Measurements from ENCODE around the gene PLEKHB1.
"Not testable (repeated sequence)": the region's sequence is repeated elsewhere in the genome, so short reads cannot be mapped to it uniquely, and the experiment has no call there.

The PLEKHB1 gene

DNA sequence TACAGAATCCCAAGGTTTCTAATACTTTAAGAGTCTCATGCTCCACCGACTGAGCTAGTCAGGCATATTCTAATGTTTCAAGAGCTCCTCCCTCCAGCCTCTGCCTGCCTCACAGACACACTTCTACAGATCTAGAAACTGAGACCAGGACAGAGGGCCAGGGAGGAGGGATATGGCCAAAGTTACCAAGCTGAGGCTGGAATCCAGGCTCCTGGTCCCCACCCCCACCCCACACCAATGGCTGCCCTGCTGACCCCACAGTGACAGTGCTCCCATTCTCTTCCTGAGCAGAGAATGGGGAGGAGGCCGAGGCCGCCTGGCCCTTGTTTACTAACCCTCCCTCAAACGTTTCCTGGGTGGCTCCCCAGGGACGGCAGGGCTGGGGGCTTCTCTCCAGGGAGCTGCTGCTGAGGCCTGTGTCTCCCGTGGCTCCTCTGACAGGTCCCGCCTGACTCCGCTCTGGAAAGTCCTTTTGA lies 2.2 kb downstream of the PLEKHB1 start:
- DNase-seq (ENCODE audit: low read depth): no peak

DNA sequence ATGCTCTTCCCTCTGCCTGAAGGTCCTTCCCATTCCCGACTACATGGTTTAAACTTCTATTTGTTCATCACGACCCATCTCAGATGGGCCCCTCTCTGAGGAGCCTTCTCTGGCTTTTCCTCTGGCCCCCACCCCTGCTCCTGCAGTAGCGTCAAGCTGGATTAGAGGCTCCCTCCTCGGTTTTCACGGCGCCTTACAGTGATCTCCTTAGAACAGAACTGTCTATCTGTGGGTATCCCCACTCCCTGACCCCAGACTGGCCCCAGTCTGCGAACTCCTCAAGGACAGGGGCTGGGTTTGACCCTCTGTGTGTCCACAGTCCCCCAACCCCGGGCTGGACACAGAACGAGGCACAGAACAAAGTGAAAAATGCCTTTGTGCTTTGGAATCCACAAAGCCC lies 2.8 kb downstream of the PLEKHB1 start:
- DNase-seq (ENCODE audit: low read depth): no peak

DNA sequence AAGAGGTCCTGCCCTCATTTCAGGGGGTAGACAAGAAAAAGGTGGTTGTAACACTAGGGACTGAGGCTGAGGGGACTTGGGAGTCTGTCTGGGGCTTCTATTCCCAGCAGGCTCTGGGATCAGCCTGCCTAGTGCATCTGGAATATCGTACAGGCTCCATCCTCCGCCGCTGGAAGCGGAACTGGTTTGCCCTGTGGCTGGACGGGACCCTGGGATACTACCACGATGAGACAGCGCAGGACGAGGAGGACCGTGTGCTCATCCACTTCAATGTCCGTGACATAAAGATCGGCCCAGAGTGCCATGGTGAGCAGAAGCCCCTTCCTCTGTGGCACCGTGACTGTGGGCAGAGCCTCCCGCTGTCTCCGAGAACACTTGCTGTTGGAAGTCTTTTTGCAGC lies 4.0 kb downstream of the PLEKHB1 start:
- DNase-seq (ENCODE audit: low read depth): no peak

DNA sequence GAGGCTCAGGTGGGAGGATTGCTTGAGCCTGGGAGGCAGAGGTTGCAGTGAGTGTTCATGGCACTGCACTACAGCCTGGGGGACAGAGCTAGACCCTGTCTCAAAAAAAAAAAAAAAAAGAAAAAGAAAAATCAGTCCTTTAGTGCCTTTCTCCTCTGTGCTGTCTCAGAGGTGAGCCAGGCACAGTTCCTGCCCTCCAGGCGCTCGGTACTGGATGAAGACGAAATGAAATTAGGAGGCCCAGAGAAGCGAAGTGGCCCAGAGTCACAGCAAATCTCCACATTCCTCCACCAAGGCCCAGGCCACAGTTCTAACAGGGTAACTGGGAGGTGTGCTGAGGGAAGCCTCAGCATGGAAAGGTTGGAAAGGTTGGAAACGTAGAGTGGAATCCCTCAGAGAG lies 4.9 kb downstream of the PLEKHB1 start:
- no peak for DNase-seq (ENCODE audit: low read depth)

DNA sequence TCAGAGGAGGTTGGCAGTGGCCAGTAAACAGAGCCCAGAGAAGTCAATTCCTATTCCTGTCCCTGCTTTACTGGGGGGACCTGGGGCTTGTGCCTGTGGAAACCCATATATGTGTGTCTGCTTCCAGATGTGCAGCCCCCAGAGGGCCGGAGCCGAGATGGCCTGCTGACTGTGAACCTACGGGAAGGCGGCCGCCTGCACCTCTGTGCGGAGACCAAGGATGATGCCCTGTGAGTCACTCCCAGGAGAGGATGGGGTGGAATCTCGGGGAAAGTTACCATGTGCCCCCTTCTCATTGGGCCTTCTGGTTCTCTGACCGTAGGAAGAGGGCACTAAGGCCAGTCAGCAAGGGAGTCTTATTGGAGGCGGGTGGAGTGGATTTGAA lies 5.3 kb downstream of the PLEKHB1 start:
- DNase-seq (ENCODE audit: low read depth): no peak

DNA sequence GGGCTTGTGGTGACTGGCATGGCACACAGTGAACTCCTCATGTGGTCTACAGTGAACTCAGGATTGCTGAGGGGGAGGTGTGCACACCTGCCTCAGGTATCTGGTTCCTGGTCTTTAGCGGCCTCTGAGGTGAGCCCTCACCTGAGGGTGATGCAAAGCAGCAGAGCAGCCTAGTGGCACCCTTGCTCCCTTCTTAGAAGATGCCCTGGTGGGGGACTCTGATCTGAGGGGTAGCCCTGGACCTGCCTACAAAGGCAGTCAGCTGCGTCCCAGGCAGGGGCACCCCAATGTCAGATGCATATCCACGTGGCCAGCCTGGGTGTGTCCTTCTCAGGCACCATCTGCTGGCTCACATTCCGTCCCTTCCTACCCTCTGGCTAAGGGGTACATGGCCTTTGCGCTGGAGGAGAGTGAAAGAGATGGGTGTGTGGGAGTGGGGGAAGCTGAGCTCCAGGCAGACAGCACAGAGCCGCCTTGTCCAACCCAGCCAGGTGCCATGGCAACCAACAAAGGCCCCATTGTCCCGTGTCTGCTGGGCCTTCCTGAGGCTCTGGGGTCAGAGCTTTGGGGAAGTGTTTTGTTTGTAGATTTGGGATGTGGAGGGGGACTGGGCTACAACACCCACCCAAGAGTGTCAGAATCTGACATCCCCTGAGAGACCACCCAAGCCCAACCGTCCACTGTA lies 5.8 kb downstream of the PLEKHB1 start:
- no peak for DNase-seq (ENCODE audit: low read depth)

DNA sequence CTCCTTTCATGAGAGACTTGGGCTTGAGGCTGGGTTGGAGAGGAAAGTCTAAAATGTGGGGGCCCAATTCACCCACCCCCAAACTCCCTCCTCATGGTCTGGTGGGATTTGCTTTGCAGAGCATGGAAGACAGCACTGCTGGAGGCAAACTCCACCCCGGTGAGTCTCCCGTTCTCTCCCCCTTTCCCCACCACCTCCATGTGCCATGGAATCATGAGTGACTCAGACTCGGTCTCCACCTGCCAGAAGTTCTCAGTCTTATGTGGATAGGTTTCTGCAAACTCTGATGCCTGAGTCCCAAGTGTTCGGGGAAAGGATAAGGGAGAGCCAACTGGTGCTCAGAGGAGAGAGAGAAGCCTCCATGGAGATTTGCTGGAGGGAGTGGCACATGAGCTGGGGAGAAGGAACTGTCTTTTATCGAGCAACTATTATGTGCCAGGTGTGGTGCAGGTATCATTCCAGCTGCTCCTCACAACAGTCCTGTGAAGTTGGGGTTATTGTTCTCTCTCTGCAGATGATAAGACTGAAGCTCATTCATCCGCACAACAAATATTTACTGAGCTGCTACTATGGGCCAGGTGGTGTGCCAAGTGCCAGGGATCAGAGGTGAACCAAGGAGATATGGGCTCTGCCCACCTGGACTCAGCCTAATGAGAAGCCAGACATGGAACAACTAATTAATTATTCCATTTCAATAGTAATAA lies 6.6 kb downstream of the PLEKHB1 start:
- no peak for DNase-seq (ENCODE audit: low read depth)

DNA sequence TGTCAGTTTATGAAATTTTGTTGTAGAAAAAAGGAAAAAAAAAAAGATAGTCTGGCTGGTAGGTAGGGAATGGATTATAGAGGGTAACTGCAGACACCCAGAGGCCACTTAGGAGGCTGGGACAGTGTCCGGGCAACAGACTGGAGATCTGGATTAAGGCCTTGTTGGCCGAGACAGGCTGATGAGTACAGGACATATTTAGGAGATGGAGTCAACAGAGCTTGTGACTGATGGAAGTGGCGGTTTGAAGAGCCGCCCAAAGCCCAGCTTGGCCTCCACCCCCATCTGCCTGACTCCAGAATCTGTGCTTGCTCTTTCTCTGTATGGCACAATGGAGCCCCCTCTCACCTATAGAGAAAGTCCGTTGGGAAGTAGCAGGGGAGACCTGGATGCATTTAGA lies 7.6 kb downstream of the PLEKHB1 start:
- no peak for DNase-seq (ENCODE audit: low read depth)

DNA sequence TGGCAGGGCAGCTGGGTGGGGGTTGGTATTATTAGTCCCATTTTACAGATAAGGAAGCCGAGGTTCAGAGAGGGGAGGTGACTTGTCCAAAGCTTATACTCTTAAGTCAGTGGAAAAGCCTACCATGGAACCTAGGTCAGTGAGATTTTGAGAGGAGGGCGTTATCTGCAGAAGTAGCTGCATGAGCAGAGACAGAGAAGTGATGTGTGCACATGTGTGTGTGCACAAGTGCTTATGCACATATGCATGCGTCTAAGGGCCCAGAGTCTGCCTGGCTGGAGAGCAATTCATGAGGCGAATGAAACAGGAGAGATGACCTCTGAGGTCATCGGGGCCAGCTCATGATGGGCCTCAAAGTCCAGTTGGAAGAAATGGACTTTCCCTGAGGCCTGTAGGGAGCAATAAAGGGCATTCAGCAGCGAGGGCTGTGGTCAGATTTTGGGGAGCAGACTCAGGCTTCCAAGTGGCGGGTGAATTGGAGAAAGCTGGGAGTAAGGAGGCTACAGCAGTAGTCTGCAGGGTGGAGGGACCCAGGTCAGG lies 8.2 kb downstream of the PLEKHB1 start:
- DNase-seq (ENCODE audit: low read depth): no peak

DNA sequence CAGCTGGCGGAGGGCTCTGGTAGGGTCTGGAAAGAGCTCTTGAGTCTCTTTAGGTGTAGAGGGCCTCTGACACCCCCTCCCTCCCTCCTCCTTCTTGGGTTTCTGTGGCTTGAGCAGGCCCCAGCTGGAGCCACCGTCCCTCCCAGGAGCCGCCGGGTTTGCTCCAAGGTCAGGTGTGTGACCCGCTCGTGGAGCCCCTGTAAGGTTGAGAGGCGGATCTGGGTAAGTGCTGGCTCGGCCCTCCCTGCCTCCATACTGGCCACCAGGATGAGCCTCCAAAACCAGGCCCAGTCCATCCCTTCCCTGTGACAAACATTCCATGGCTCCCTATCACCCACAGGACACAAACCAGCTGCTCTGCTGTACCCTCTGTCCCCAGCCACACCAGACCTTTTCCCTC lies 9.3 kb downstream of the PLEKHB1 start:
- no peak for DNase-seq (ENCODE audit: low read depth)

DNA sequence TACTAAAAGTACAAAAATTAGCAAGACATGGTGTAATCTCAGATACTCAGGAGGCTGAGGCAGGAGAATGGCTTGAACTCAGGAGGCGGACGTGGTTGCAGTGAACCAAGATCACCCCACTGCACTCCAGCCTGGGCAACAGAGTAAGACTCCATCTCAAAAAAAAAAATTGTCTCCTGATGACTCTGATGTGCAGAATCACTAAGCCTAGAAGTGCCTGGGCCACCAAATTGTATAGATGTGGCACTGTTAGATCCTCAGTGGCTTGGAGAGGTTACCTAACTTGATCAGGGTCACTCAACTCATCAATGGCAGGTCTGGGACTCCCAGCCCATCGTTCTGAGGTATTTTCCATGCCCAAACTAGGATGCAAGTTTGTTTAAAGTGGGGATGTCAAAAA lies 10.6 kb downstream of the PLEKHB1 start:
- DNase-seq (ENCODE audit: low read depth): no peak

DNA sequence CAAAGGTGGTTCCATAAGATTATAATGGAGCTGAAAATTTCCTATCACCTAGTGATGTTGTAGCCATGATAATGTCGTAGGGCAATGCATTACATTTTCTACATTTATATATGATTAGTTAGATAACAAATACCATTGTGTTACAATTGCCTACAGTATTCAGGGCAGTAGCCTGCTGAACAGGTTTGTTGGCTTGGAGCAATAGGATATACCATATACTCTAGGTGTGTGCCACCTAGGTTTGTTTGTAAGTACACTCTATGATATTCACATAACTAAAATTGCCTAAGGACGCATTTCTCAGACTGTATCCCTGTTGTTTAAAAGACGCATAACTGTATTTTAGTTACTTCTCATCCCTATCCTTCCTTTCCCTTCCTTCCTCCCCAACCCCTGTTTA lies 13.6 kb downstream of the PLEKHB1 start:
- DNase-seq (ENCODE audit: low read depth): no peak

DNA sequence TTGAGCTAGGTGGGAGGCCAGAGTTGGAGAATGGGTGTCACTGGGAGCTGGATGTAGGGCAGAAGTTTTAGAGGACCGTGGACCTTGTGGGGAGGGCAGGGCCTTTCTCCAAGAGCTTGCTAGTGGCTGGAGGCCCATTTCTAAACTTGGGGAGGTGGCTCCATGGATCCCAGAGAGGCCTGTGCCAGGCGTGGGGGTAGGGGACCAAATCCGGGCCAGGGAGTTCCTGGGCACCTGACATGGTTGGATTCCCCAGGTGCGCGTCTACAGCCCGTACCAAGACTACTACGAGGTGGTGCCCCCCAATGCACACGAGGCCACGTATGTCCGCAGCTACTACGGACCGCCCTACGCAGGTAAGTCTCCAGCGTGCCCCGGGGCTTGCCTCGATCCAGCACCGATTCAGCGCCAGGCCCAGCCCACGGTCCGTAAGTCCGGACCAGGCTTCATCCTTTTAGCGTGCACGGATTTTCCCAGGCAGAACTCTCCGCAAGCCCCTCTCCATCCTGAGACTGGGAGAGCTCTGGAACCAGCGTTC lies 14.2 kb downstream of the PLEKHB1 start:
- DNase-seq (ENCODE audit: low read depth): no peak

DNA sequence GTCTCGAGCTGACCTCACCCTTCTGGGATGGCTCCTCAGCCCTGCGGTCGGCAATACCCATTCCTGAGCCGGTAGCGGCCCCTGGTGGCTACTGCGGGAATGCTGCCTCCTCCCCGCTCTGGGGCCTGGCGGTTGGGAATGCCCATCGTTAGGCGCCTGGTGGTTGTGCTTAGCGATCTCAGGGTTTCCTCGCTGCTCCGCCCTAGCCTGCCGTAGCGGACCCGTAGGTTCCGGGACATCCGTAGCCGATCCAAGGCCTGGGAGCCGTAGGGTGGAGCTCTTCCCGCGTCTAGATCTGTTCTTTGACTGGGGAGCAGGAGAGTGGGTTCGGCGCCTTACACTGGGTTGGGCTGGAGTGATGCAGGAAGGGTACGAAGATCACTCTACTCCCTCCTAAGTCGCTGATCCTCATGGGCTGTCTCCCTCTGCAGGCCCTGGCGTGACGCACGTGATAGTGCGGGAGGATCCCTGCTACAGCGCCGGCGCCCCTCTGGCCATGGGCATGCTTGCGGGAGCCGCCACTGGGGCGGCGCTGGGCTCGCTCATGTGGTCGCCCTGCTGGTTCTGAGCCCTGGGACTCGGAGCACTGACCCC lies 14.8 kb downstream of the PLEKHB1 start:
- DNase-seq (ENCODE audit: low read depth): peak; percentile 66

DNA sequence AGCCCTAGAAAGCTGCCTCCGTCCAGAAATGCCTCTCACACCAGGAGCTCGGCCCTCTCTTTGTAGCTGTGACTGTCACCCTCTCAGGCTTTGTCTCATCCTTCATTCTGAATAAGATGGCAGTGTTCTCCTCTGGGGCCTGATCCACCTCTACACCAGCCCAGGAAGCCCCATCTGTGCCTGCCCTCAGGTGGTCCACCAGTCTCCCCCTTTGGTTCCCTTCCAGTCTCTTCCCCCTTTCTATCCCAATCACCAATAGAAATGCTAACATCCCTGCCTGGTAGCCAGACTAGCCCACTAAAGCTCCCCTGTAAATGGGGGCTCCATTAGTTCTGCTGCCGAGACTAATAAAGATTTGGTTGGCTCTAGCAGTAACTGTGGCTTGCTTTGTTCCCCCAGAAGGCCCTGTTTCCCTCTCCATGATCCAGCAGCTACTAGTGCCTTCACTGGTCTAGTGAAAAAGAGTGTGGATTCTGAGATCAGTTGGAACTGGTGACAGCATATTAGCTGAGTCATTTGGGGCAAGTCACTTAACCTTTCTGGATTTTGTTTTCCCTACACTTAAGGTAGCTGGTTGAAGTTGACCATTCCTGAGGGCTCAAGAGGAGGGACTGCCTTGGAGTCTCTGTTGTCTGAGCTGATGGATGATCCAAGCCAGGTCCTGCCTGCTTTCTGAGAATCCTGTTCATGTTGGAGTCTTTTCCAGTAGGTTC lies 16.2 kb downstream of the PLEKHB1 start:
- DNase-seq (ENCODE audit: low read depth): no peak

DNA sequence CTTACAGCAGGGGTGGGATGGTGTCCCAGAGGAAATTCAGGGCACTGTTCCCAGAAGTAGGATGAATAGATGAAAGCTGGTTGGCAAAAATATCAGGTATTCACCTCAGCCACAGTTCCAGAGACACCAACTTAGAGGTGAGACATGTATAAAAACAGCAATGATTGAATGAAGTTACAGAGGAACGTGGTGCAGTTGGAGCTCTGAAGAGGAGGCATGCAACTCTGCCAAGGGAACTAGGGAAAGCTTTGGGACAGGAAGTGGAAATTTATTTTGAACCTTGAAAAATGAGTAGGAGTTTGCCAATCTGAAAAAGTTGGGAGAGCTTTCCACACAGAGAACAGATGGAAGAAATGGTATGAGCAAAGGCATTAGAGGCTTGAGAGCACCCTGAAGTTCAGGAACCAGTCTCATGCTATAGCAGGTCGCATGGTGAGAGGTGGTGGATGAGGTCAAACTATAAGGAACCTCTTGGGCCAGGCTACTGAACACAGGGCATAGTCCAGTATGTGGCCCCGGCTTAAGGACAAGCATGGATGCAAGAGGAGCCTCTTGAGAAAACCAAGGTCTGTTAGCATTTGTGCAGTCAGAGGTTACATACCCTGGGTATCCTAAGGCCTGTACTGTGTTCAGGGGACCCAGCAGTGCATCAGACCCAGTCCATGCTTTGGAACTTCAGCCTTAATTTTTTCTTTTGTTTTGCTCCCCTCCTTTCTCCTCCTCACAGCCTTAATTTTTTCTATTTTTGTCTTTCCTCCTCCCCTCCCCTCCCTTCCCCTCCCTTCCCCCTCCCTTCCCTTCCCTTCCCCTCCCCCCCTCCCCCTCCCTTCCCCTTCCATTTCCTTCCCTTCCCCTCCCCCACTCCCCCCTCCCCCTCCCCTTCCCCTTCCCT lies 17.5 kb downstream of the PLEKHB1 start:
- no peak for DNase-seq (ENCODE audit: low read depth)

DNA sequence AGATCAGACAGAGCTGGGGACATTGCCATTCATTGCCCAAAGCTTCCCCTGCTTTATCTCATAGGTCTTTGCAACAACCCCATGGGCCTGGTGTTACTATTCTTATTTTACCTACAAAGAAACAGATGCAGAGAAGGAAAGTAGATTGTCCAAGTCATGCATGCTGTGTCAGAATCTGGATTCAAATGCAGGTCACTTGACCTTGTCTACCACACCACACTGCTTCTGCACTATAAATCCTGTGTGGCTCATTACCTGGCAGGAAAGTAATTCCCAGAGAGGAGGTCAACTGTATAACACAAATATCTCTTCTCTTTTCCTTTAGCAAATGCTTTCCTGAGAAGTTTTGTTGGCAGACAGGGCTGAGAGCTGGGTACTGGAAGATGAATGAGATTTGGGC lies 18.5 kb downstream of the PLEKHB1 start:
- DNase-seq (ENCODE audit: low read depth): no peak

DNA sequence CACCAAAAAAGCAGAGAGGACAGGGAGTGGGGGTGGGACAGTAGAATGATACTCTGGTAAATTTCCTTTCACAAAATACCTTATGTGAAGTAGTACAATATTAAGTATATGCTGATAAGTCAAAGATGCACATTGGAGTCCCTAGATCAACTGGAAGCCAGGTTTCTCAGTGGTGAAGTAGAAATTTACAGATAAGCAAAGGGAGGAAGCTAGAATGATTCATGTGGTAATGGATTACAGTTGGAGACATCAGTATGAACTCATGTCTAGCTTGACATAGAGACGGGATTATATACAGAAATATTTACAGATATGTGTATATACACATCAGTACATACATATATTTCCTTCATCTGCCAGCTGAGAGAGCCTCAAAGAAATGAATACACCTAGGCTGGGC lies 21.5 kb downstream of the PLEKHB1 start:
- DNase-seq (ENCODE audit: low read depth): no peak

DNA sequence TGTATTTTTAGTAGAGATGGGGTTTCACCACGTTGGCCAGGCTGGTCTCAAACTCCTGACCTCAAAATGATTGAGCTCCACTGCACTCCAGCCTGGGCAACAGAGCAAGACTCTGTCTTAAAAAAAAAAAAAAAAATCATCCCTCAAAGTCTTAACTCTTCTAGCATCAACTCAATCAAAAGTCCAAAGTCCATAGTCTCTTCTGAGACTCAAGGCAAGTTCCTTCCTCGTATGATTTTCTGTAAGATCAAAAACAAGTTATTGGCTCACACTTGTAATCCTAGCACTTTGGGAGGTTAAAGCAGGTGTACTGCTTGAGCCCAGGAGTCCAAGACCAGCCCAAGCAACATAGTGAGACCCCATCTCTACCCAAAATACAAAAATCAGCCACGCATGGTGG lies 24.4 kb downstream of the PLEKHB1 start:
- DNase-seq (ENCODE audit: low read depth): no peak

DNA sequence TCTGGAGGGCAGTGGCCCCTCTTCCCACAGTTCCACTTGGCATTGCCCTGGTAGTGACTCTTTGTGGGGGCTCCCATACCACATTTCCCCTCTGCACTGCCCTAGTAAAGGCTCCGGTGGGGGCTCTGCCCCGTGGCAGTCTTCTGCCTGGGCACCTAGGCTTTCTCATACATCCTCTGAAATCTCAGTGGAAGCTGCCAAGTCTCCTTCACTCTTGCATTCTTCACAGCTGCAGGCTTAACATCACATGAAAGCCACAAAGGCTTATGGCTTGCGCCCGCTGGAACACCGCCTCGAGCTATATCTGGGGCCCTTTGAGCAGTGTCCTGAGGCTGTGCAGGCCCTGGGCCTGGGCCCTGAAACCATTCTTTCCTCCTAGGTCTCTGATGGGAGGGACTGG lies 25.3 kb downstream of the PLEKHB1 start:
- DNase-seq (ENCODE audit: low read depth): no peak

DNA sequence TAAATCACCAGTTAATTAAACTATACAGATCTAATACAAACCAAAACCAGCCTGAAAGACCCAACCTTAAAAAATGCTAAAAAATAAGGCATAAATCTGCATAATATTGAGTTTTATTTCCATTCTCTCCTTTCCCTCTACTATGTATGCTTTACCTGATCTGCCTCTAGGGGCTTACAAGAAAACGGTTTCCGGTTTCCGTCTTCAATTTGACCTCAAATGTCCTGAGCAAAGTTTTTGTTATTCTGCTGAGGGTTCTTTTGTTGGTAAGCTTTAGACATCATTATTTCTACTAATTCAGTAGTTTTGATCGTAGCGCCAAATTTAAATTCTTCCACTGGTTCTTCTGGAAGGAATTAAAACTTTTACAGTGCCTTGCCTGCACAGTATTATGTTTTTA lies 30.2 kb downstream of the PLEKHB1 start:
- DNase-seq (ENCODE audit: low read depth): not testable (repeated sequence)

Measured in fibroblast of the conjunctiva (primary cell).